Kasumi-1 (cell line): ENCODE data around the gene ACSF3.
A peak's percentile ranks its signal among the peaks of the same experiment; 100 is the strongest.
"Not testable (repeated sequence)": the region's sequence is repeated elsewhere in the genome, so short reads cannot be mapped to it uniquely, and the experiment has no call there.

Source experiments
- DNase-seq, 2 experiments: peaks; one replicate each; lab custom pipeline; 2025; lab: John Stamatoyannopoulos, UW

Gene ACSF3

DNA sequence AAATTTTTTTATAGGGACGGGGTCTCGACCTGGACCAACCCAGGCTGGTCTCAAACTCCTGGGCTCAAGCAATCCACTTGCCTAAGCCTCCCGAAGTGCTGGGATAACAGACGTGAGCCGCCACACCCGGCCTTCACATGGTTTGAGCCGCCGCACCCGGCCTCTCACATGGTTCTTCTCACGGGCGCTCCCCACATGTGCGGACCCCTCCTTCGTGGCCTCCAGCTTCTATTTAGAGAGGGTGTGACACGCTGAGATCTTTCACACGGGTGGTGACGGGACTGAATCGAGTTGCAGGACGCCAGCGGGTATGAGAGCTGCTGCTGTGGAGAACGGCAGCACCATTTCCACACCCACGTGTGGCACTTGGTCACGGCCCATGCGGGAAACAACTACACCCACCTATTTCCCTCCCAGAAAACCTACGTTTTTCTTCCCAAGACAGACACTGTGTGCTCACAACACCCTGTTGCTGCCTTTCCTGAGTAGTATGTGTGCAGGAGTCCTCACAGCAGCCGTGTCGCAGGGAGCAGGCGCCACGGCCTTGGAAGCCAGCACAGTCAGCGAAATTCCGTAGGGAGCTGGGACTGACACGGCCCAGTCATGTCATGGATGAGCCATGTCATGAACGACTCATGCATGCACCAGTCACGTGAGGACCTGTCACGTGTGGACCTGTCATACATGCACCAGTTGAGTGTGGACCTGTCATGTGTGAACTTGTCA lies 20.1 kb upstream of the ACSF3 start:
- DNase-seq, result no peak

DNA sequence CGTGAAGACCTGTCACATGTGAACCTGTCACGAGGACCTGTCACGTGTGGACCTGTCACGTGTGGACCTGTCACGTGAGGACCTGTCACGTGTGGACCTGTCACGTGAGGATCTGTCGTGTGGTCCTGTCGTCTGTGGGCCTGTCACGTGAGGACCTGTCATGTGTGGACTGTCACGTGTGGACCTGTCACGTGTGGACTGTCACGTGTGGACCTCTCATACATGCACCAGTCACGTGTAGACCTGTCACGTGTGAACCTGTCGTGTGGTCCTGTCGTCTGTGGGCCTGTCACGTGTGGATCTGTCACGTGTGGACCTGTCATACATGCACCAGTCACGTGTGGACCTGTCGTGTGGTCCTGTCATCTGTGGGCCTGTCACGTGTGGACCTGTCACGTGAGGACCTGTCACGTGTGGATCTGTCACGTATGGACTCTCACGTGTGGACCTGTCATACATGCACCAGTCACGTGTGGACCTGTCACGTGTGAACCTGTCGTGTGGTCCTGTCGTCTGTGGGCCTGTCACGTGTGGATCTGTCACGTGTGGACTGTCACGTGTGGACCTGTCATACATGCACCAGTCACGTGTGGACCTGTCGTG lies 19.5 kb upstream of the ACSF3 start:
- not testable (repeated sequence) for DNase-seq

DNA sequence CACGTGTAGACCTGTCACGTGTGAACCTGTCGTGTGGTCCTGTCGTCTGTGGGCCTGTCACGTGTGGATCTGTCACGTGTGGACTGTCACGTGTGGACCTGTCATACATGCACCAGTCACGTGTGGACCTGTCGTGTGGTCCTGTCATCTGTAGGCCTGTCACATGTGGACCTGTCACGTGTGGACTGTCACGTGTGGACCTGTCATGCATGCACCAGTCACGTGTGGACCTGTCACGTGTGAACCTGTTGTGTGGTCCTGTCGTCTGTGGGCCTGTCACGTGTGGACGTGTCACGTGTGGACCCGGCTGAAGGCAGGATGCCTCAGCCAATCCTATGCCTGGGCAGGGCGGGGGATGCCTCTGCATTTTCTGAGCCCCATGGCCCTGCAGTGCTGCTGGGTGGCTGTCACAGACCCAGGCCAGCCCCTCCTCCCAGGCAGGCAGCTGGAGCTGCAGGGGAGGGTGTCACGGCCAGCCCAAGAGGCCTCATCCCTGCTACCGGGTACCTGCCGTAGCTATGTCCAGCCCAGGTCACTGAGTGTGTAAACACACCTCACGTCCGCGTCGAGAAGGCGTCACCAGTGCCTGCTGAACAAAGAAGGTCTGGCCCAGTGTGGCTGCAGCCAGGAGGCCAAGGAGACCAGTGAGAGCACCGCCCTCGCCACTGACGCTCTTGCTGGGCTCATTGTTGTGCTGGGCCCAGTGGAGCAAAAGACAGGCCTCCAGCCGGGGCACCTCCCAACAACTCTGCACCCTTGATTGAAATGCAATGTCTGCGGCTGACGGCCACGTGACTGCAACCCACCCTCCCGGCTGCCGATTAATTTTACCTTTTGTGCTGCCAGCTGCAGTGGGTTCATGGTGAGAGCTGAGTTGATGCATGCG lies 18.6 kb upstream of the ACSF3 start:
- DNase-seq, result no peak

DNA sequence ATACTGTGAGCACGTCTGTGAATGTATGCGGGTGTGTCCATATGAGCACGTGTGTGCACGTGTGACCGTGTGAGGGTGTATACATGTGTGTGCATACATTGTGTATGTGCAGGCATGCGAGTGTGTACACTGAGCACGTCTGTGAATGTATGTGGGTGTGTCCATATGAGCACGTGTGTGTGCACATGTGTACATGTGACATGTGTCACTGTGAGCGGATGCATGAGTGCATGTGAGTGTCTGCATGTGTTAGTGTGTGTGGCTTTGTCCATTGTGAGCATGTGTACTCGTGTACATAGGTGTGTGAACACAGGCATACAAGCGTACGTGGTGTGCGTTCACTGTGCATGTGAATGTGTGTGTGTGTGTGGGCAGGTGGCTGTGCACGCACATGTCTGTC lies 17.5 kb upstream of the ACSF3 start:
- DNase-seq, result no peak

DNA sequence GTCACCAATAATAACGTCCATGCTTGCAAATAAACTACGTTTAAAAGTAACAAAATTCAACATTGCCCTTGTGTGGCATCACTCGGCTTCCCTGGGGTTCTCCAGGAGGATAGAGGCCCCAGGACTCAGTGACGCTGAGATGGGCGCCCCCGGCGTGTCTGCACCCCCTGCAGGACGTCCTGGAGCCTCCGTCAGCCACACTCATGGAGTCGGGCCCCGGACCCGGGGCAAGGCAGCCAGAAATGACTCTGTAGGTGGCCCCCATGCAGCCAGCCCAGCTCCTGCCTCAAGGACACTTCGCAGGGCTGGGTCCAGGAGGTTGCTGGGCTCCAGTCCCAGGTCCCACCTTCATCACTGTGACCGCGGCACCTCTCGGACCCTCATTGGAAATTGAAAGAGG lies 16.6 kb upstream of the ACSF3 start:
- no peak for DNase-seq

DNA sequence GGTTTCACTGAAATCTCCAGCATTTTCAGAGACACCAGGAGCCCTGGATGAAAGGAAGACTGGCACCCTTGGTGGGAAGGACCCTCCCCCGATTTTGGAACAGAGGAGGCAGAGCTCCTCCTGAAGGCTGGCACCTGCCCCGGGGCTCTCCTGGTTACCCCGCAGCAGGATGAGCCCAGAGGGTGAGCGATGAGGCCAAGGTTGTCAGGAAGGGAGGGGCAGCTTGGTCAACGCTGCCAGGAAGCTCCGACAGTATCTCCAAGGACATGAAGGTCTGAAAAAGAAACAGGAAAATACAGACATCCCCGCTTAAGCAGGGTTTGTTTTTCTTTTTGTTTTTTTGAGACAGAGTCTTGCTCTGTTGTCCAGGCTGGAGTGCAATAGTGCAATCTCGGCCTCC lies 15.5 kb upstream of the ACSF3 start:
- no peak for DNase-seq

DNA sequence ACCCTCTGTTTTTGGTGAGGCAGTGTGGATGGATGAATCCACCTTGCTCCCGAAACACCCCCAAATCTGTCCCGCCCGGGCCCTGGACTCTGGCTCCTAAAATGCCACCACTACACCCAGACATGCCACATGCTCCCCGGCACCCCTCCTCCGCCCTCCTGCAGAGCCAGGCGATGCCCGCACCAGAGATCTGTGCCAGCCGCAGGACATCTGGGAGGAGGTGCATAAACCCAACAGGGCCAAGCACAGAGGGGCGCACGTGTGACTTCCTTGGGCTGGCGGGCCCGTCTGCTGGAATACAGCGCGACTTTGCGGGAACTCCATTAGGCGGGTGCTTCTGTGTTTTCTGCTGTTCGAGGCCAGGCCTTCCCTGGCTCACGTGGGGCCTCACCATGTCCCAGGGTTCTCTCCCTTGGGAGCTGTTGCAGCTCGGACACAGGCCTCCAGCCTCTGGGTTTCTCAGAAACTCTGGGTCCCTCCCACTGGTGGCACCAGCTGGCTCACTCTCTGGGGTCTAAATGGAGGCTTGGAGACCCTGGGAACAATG lies 14.1 kb upstream of the ACSF3 start:
- no peak for DNase-seq

DNA sequence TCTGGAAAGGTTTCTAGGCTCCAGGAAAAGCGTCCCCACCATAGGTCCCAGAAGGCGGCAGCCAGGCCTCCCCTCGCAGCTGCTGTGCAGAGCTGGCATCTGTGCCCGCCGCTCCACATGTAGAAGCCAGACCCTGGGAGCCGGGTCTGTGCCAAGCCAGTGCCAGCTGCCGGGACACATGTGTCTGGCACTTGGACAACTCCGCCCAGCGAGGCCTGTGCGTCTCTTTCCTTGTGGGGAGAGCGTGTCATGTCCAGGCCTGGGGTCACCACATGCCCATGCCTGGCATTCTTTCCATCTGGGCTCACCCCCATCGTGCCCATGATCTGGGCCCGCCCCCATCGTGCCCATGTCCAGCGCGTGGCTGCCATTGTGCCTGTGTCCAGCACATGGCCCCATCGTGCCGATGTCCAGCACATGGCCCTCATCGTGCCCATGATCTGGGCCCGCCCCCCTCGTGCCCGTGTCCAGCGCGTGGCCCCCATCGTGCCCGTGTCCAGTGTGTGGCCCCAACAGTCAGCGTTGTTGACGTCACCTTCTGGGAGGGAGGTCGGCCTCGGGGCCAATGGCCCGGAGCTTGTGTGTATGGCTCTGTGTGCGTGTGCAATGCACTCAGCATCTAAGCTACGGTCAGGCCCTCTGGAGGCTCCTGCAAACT lies 13.3 kb upstream of the ACSF3 start:
- no peak for DNase-seq

DNA sequence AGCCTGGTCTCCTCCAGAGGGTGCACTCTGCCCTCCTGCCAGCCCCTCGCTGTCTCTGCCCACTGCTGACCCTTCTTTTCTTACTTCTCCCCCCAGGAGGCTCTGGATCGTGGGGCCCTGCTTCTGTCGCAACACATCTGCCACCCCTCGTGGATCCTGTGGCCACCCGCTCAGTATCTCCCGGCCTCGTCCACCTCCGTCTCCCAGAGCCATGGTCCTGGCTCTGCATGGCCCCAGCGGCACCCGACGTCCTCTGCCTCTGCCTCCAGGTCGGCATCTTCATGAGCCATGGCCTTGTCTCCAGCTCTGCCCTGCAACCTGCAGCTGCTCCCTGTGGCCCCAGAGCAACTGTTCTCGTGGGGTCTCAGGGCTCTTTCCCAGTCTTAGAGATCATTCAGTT lies 12.1 kb upstream of the ACSF3 start:
- no peak for DNase-seq

DNA sequence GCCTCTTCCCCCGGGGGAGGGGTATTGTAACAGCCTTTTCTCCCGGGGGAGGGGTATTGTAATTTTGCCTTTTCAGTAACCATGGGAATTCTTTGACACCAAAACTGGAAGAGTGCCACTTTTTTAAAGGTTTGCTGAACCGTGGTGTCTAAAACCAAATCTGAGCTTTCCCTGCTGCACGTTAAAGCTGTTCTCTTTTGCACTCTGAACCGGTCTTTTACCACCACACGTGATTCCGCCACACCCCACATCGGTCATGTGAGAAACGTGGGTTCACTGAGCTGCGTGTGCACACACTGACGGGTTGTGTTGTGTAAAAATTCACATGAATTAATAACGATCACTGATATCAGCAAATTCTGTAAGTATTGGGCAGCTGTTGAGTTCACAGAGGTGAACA lies 9.2 kb upstream of the ACSF3 start:
- DNase-seq, result no peak

DNA sequence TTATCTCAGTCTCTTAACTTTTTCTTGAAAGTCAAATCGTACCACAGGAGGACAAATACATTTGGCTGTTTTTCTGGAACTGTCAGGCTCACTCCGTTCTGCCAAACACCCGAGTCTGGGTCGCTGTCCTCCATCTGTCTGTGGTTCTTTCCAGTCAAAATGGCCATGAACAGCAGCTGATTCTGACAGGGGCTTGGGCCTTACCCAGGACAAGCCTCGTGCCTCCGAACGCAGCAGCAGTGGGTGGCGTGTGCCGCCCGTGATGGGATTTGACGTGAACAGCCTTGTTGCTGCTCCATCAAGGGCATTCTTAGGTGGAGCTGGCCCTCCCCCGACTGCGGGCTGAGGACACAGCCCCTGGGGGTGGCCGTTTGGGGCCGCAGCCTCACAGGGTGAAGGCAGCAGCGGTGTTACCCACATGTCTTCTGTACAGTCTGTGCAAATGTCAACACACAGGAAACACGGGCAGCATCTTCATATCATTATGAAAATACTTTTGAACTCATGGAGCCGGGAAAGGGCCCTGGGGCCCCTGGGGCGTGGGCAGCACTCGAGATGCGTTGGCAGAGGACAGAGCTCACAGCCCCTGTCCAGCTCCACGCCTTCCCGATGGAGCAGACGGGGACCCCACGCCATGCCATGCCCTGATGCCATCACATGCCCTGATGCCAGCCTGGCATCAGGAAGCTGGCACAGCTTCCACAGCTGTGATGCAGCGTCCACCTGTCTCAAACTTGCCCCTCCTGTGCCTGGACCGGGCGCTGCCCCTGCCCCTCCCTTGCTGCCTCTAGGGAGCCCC lies 8.6 kb upstream of the ACSF3 start:
- no peak for DNase-seq

DNA sequence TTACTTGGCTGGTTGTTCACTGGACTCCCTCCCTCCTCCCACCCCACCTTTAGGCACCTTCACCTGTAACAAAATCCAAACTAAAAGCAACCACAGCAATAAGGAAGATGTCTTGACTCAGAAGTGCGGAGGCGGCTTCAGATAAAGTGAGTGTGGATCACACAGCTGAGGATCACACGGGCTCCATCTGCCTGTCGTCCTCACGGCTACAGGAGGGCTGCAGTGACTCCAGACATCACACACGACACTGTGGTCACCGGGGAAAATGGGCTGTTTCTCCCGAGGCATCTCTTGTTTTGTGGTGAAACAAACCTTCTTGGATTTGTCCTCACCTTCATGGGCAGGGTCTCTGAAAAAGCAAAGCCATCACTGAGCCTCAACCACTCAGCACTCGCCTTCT lies 7.9 kb upstream of the ACSF3 start:
- no peak for DNase-seq

DNA sequence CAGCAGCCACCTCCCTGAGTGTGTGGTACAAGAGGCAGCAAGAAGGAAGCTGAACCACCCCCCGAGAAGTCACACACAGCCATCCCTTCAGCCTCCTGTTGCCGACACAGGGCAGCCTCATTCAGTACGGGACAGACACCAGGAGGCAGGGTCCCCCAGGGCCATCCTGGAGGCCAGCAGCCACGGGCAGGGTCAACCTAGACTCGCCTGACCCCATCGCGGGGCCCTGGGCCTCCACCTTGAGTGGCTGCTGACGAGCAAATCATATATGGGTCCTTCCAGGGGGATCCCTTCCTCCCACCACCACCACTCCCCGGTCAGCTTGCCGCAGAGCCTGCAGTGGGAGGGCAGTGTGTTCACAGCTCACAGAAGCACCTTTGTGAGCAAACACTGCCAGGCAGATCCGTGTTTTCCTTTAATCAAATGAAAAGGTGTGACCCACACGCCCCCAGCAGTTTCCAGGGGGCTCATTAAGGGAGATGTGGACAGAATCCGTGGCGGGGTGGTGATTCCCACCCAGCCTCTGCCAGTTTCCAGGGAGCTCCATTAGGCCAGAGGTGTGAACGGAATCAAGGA lies 5.6 kb upstream of the ACSF3 start:
- no peak for DNase-seq

DNA sequence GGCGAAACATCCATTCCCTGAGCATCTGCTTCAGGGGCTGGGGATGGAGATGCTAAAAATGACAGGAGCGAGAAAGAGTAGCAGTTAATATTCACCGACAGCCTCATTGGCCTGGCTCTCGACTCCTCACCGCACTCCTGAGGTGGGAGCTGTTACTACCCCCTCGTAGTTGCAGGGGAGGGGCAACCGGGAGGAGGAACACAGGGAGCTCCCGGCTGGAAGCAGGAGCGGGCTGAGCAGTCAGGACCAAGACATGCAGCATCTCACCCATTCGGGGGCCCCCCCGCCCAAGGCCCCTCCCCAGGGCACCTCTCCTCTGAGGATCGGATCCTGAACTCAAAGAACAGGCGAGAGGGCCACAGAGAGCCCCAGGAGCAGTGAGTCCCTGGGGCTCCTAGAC lies 4.5 kb upstream of the ACSF3 start:
- DNase-seq, result no peak

DNA sequence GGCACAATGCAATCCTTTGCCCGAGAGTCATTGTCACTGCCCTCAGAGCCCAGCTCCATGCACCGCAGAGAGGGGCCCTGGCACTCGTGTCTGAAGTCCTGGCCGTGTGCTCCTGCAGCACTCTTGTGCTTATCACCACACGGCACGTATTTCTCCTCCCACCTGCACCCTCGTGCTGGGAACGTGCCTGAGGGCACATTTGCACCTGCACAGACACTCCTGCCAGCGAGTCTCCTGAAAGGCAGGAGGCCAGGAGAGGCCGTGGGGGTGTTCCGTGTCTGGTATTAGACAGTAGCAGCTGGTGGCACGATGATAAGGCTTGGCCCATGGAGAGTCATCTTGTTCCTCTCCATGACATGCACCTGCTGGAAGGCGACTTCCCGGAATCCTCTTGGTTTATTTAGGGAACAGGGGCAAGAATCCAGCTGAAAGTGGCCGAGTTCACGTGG lies 3.4 kb upstream of the ACSF3 start:
- no peak for DNase-seq

DNA sequence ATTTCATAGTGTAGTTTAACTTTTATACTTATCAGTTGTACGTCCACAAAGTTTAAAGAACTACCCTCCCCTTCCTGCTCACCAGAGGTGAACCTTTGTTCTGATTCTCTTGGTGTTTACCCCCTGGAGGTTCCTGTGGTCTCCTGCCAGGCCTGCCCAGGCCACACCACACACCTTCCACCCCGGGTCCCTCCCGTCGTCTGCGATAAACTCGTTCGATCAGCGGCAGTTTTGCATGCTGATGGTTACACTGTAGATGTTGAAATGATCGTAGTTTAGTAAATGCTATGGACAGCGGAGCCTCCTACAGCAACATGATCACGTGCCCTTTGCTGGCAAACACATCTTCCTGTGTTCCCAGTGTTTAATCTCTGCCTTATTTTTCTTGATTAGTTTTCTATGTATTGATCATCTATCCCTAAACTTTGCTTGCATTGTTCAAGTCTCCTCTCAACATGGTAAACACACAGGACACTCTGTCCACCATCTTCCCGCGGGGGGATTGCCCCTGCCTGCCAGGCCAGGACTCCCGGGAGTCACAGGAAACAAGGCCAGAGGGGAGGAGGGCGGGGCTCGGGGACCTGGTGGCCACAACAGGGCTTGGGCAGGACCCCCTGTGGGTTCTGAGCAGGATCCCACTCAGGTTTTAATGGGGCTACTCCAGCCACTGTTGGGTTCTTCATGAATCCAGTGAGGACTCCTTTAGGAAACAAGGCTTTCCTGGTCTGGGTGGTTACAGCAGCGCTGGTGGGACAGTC lies 2.8 kb upstream of the ACSF3 start:
- DNase-seq, result no peak

DNA sequence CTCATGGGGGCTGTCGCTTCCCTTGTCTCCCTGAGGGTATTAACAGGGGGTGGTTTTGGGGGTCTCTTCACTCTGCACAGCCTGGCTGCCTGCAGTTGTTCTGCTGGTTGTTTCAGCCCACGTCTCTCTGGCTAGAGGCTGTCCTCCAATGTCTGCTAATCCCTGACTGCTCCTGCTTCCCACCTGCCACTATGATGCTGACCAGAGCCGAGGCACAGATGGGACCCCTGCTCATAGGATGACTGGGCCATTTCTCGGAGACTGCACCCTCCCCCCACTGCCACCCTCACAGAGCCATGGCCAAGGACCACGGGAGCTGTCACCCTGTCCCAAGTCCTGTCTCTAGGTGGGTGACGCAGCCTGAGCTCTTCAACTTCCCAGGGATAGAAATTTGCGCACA lies 1.6 kb upstream of the ACSF3 start:
- DNase-seq, result no peak

DNA sequence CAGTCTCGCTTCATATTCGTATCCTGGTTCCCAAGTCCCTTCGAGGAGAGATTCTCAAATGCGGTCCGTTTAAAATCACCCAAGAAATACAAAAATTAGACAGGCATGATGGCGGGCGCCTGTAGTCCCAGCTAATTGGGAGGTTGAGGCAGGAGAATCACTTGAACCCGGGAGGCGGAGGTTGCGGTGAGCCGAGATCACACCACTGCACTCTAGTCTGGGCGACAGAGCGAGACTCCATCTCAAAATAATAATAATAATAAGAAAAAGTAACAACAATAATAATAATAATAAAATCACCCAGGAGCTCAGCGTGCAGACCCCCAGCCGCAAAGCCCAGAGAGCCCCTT lies 425 bp upstream of the ACSF3 start:
- not testable (repeated sequence) for DNase-seq

DNA sequence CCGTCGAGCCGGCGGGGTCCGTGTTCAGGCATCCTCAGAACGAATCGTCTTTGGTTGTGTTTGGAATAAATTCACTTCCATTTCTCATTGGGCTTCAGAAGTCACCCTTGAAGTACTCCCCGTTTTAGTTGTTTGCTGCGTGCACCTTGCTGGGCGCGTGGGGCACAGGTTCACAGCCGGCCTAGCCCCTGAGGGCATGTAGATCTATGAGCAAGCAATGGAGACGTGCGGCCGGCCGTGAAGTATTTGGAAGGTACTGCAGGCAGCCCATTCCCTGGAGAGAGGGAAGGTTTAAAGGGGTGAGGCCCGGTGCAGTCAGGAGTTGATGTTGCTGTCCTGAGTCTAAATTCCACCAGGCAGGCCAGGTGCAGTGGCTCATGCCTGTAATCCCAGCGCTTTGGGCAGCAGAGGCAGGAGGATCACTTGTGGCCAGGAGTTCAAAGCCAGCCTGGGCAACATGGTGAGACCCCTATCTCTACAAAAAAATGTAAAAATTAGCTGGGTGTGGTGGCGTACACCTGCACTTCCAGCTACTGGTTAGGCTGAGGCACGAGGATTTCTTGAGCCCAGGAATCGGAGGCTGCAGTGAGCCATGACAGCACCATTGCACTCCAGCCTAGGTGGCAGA lies 714 bp downstream of the ACSF3 start:
- peak in 1 of 2 experiments; percentile 18 for DNase-seq

DNA sequence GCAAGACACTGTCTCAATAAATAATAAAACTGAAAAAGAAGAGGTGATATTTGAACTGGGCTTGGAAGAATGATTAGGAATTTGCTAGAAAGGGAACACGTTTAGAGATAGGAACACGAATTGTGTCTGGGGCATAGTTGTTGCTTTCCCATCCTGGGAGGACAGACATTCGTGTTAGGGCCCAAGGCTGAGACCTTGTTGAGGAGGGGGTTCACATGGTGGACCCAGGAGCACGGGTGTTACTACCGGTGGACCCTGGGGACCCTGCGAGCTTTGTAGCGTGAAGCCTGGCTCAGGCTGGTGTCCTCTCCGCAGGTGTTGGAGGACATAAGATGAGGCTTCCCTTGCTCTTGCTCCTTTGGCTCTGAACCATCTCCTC lies 1.2 kb downstream of the ACSF3 start:
- no peak for DNase-seq
